NCI-H1417 (cell line): ENCODE measurements around the gene RFLNA.
"Not testable (repeated sequence)": the region's sequence is repeated elsewhere in the genome, so short reads cannot be mapped to it uniquely, and the experiment has no call there.

Experiments
- DNase-seq, 3 experiments: peaks; one replicate each; lab custom pipeline; 2025; lab: John Stamatoyannopoulos, UW

Gene RFLNA

GRCh38 chr12:124319368-124320050, 24.6 kb downstream of the RFLNA start:
- DNase-seq = peak in 1 of 3 experiments; percentile 17

GRCh38 chr12:124321040-124321481, 26.2 kb downstream of the RFLNA start:
- DNase-seq = peak in 2 of 3 experiments; percentile 39 to 57

- DNase-seq = no peak
These were observed 26.8 kb downstream of the RFLNA start for GRCh38 chr12:124321556-124322270.

- DNase-seq = no peak
These were observed 27.5 kb downstream of the RFLNA start for GRCh38 chr12:124322271-124322998.

GRCh38 chr12:124322999-124323328, 28.1 kb downstream of the RFLNA start:
- DNase-seq = not testable (repeated sequence)

GRCh38 chr12:124323771-124324530, 29.1 kb downstream of the RFLNA start:
- no peak for DNase-seq

GRCh38 chr12:124324803-124325705, 30.2 kb downstream of the RFLNA start:
- DNase-seq = no peak

- no peak for DNase-seq
These were observed 31.2 kb downstream of the RFLNA start for GRCh38 chr12:124326104-124326503.

- DNase-seq = no peak
These were observed 32.0 kb downstream of the RFLNA start for GRCh38 chr12:124326871-124327270.

- peak in 1 of 3 experiments; percentile 40 for DNase-seq
These were observed 32.6 kb downstream of the RFLNA start for GRCh38 chr12:124327362-124328043.

- no peak for DNase-seq
These were observed 33.2 kb downstream of the RFLNA start for GRCh38 chr12:124328116-124328515.

GRCh38 chr12:124328636-124329035, 33.7 kb downstream of the RFLNA start:
- DNase-seq = no peak

GRCh38 chr12:124332058-124332672, 37.3 kb downstream of the RFLNA start:
- no peak for DNase-seq

GRCh38 chr12:124332900-124333299, 38.0 kb downstream of the RFLNA start:
- no peak for DNase-seq

GRCh38 chr12:124333724-124334123, 38.8 kb downstream of the RFLNA start:
- no peak for DNase-seq

GRCh38 chr12:124334266-124334665, 39.4 kb downstream of the RFLNA start:
- DNase-seq = no peak

GRCh38 chr12:124334976-124335375, 40.1 kb downstream of the RFLNA start:
- DNase-seq = no peak

GRCh38 chr12:124335426-124336183, 40.7 kb downstream of the RFLNA start:
- no peak for DNase-seq

GRCh38 chr12:124336184-124336437, 41.2 kb downstream of the RFLNA start:
- no peak for DNase-seq
